Measurements from ENCODE around the gene MYL5.

The MYL5 gene

GRCh38 chr4:650951-651883, 23.1 kb upstream of the MYL5 start:
- no peak overlapping the region for H2BK15ac ChIP-seq (replicated peaks; ENCODE audit: low read depth)
- H3K36me3 ChIP-seq (ENCODE audit: control insufficient read depth, insufficient read depth, low read length): no peaks in the 10 kb centered on the region
- no peak for DNase-seq
- no peak overlapping the region for H2BK5ac ChIP-seq (ENCODE audit: low read length)
- H3K79me2 ChIP-seq (ENCODE audit: control insufficient read depth, insufficient read depth, low read length): no peaks in the 10 kb centered on the region
- no peak overlapping the region for H3K9ac ChIP-seq (ENCODE audit: low read length)
- H3K79me1 ChIP-seq (ENCODE audit: low read length): no peaks in the 10 kb centered on the region
- no CpG with 5 or more reads among the region's 49 CpGs for WGBS (ENCODE audit: extremely low coverage, insufficient coverage, low lambda C conversion rate)
- no peak overlapping the region for H3K56ac ChIP-seq (ENCODE audit: low read length)
- H3K4me2 ChIP-seq (ENCODE audit: low read length): no peak overlapping the region
- no peak overlapping the region for H3K18ac ChIP-seq (ENCODE audit: low read length)
- no peak overlapping the region for H4K8ac ChIP-seq (ENCODE audit: low read depth, low read length)
- H2BK120ac ChIP-seq (ENCODE audit: low read depth, low read length): no peak overlapping the region
- H3K27me3 ChIP-seq (ENCODE audit: insufficient read depth, low read length, poor library complexity): no peaks in the 10 kb centered on the region
- no peak overlapping the region for H3K4ac ChIP-seq (ENCODE audit: low read depth, low read length)
- no peak overlapping the region for H3K4me3 ChIP-seq (ENCODE audit: low read length)
- H2AK5ac ChIP-seq (ENCODE audit: low read length): no peak overlapping the region
- H3K27ac ChIP-seq (ENCODE audit: low read depth, low read length): no peak overlapping the region
- no peaks in the 10 kb centered on the region for H3K4me1 ChIP-seq (ENCODE audit: control insufficient read depth, low read depth, low read length)
- no peak overlapping the region for H4K5ac ChIP-seq (ENCODE audit: low read length)
- no peak overlapping the region for H3K23ac ChIP-seq (ENCODE audit: low read length)

DNA sequence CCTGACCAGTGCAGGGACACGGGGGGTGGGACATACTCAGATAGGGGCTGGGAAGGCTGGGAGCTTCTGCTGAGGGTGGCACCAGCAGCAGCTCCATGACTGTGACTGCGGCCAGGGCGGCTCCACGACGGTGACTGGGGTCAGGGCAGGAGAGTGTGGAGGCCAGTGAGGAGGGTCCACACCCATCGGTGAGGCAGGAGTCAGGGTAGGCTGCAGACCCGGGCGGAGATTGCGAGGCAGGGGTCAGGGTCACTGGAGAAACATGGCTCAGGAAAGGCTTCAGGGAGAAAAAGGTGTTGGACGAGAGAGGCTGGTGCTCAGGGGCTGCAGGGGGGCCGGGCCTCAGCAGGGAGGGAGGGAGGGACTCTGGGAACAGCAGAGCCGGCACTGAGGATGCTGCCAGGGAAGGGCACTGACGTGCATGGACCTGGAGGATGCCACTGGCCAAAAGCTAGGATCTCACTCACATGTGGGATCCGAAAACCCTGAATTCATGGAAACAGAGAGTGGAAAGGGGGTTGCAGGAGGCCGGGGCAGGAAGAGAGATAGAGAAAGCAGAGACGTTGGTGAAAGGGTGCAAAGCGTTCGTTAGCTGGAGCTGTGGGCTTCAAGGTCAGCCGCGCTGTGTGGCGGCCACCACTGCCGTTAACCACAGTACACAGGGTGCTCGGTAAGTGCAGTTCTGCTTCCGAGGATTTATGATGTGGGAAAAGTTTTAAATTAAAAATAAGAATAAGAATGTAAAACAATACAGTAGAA, 22.3 kb upstream of the MYL5 start:
- H3K9ac ChIP-seq (ENCODE audit: low read length): no peak overlapping the region
- H2BK5ac ChIP-seq (ENCODE audit: low read length): no peak overlapping the region
- no peaks in the 10 kb centered on the region for H3K79me2 ChIP-seq (ENCODE audit: control insufficient read depth, insufficient read depth, low read length)
- no peak overlapping the region for H3K4me3 ChIP-seq (ENCODE audit: low read length)
- no peak overlapping the region for H4K5ac ChIP-seq (ENCODE audit: low read length)
- H3K4me1 ChIP-seq (ENCODE audit: control insufficient read depth, low read depth, low read length): no peaks in the 10 kb centered on the region
- no peak overlapping the region for H3K4me2 ChIP-seq (ENCODE audit: low read length)
- H3K36me3 ChIP-seq (ENCODE audit: control insufficient read depth, insufficient read depth, low read length): no peaks in the 10 kb centered on the region
- no peak overlapping the region for H3K27ac ChIP-seq (ENCODE audit: low read depth, low read length)
- H2BK120ac ChIP-seq (ENCODE audit: low read depth, low read length): no peak overlapping the region
- no peak overlapping the region for H4K8ac ChIP-seq (ENCODE audit: low read depth, low read length)
- H3K18ac ChIP-seq (ENCODE audit: low read length): no peak overlapping the region
- H3K4ac ChIP-seq (ENCODE audit: low read depth, low read length): no peak overlapping the region
- no peaks in the 10 kb centered on the region for H3K27me3 ChIP-seq (ENCODE audit: insufficient read depth, low read length, poor library complexity)
- no peak overlapping the region for H2BK15ac ChIP-seq (replicated peaks; ENCODE audit: low read depth)
- DNase-seq: no peak
- H2AK5ac ChIP-seq (ENCODE audit: low read length): no peak overlapping the region
- no peak overlapping the region for H3K23ac ChIP-seq (ENCODE audit: low read length)
- no peak overlapping the region for H3K56ac ChIP-seq (ENCODE audit: low read length)
- no CpG with 5 or more reads among the region's 24 CpGs for WGBS (ENCODE audit: extremely low coverage, insufficient coverage, low lambda C conversion rate)
- no peaks in the 10 kb centered on the region for H3K79me1 ChIP-seq (ENCODE audit: low read length)

DNA sequence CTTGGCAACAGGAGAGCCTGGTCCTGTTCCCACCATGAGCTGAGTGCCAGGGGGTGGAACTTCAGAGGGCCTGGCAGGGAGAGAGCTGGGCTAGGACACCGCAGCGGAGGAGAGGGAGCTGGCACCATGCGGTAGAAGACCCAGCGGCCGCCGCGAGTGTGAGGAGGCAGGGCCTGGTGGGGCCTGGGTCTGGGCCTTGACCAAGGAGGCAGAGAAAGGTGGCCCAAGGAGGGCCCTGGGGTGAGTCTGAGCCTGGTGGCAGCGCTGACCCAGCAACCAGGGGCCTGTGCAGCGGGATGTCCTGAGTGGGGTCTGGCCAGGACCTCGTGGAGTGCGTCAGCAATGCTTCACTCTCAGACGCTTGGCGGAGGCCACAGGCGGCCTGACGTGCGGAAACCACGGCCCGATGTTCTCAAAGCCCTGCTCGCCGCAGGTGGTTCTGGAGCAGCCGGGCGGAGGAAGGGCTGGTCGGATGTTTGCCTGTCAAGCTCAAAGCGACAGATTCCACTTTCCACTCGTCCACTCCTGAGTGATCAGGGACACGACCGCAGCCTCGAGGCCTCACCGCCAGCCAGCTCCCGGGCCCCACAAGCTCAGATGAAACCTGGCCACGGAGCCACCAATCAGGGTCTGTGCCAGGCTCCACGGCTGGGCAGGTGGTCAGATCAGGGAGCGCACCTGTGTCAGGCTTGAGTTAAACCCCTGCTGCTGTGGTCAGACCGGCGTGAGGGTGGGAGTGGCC, 21.1 kb upstream of the MYL5 start:
- Histone ChIP-seq H3K23ac (ENCODE audit: low read length) (no peak overlapping the region), H2AK5ac (ENCODE audit: low read length) (no peak overlapping the region), H2BK15ac (replicated peaks; ENCODE audit: low read depth) (no peak overlapping the region), H4K5ac (ENCODE audit: low read length) (no peak overlapping the region), H3K9ac (ENCODE audit: low read length) (no peak overlapping the region), H3K27ac (ENCODE audit: low read depth, low read length) (no peak overlapping the region), H3K18ac (ENCODE audit: low read length) (no peak overlapping the region), H2BK5ac (ENCODE audit: low read length) (no peak overlapping the region), H3K79me2 (ENCODE audit: control insufficient read depth, insufficient read depth, low read length) (no peaks in the 10 kb centered on the region), H3K4me3 (ENCODE audit: low read length) (no peak overlapping the region), H3K27me3 (ENCODE audit: insufficient read depth, low read length, poor library complexity) (no peaks in the 10 kb centered on the region), H3K36me3 (ENCODE audit: control insufficient read depth, insufficient read depth, low read length) (no peaks in the 10 kb centered on the region), H2BK120ac (ENCODE audit: low read depth, low read length) (no peak overlapping the region), H3K4me1 (ENCODE audit: control insufficient read depth, low read depth, low read length) (no peaks in the 10 kb centered on the region), H3K4ac (ENCODE audit: low read depth, low read length) (no peak overlapping the region), H3K56ac (ENCODE audit: low read length) (no peak overlapping the region), H3K79me1 (ENCODE audit: low read length) (no peaks in the 10 kb centered on the region), H4K8ac (ENCODE audit: low read depth, low read length) (no peak overlapping the region), H3K4me2 (ENCODE audit: low read length) (no peak overlapping the region)
- DNase-seq: no peak
- WGBS (ENCODE audit: extremely low coverage, insufficient coverage, low lambda C conversion rate): no CpG with 5 or more reads among the region's 35 CpGs

GRCh38 chr4:653831-654502, 20.4 kb upstream of the MYL5 start:
- no peaks in the 10 kb centered on the region for H3K4me1 ChIP-seq (ENCODE audit: control insufficient read depth, low read depth, low read length)
- no peak overlapping the region for H3K56ac ChIP-seq (ENCODE audit: low read length)
- H2AK5ac ChIP-seq (ENCODE audit: low read length): no peak overlapping the region
- H2BK120ac ChIP-seq (ENCODE audit: low read depth, low read length): no peak overlapping the region
- no peak overlapping the region for H3K4me2 ChIP-seq (ENCODE audit: low read length)
- H3K4me3 ChIP-seq (ENCODE audit: low read length): no peak overlapping the region
- H3K27ac ChIP-seq (ENCODE audit: low read depth, low read length): no peak overlapping the region
- no peak overlapping the region for H2BK5ac ChIP-seq (ENCODE audit: low read length)
- H3K27me3 ChIP-seq (ENCODE audit: insufficient read depth, low read length, poor library complexity): no peaks in the 10 kb centered on the region
- H3K79me2 ChIP-seq (ENCODE audit: control insufficient read depth, insufficient read depth, low read length): no peaks in the 10 kb centered on the region
- DNase-seq: no peak
- no peak overlapping the region for H3K4ac ChIP-seq (ENCODE audit: low read depth, low read length)
- H4K5ac ChIP-seq (ENCODE audit: low read length): no peak overlapping the region
- no peak overlapping the region for H2BK15ac ChIP-seq (replicated peaks; ENCODE audit: low read depth)
- H3K9ac ChIP-seq (ENCODE audit: low read length): no peak overlapping the region
- H3K18ac ChIP-seq (ENCODE audit: low read length): no peak overlapping the region
- WGBS (ENCODE audit: extremely low coverage, insufficient coverage, low lambda C conversion rate): no CpG with 5 or more reads among the region's 29 CpGs
- no peak overlapping the region for H4K8ac ChIP-seq (ENCODE audit: low read depth, low read length)
- no peaks in the 10 kb centered on the region for H3K36me3 ChIP-seq (ENCODE audit: control insufficient read depth, insufficient read depth, low read length)
- H3K79me1 ChIP-seq (ENCODE audit: low read length): no peaks in the 10 kb centered on the region
- H3K23ac ChIP-seq (ENCODE audit: low read length): no peak overlapping the region

DNA sequence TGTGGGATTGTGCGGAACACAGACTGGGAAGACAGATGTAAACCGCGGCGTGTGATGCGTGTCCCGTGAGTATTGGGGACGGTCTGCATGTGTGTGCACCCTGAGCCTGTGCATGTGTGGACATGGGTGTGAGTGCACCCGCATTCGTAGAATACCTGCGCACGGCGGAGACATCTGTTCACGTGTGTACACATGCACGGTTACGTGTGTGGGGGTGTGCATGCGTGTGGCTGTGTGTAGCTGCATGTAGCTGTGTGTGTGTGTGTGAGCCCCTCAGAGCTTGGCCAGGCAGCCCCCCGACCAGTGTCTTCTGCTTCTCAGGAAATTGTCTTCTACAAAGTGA, 19.9 kb upstream of the MYL5 start:
- no peaks in the 10 kb centered on the region for H3K4me1 ChIP-seq (ENCODE audit: control insufficient read depth, low read depth, low read length)
- H3K79me2 ChIP-seq (ENCODE audit: control insufficient read depth, insufficient read depth, low read length): no peaks in the 10 kb centered on the region
- no peak overlapping the region for H3K18ac ChIP-seq (ENCODE audit: low read length)
- H3K9ac ChIP-seq (ENCODE audit: low read length): no peak overlapping the region
- H3K4ac ChIP-seq (ENCODE audit: low read depth, low read length): no peak overlapping the region
- no peak overlapping the region for H3K23ac ChIP-seq (ENCODE audit: low read length)
- H3K4me2 ChIP-seq (ENCODE audit: low read length): no peak overlapping the region
- no peak overlapping the region for H4K8ac ChIP-seq (ENCODE audit: low read depth, low read length)
- no peak overlapping the region for H3K27ac ChIP-seq (ENCODE audit: low read depth, low read length)
- no peak overlapping the region for H2BK120ac ChIP-seq (ENCODE audit: low read depth, low read length)
- no peak overlapping the region for H3K56ac ChIP-seq (ENCODE audit: low read length)
- H3K36me3 ChIP-seq (ENCODE audit: control insufficient read depth, insufficient read depth, low read length): no peaks in the 10 kb centered on the region
- no peak for DNase-seq
- H2AK5ac ChIP-seq (ENCODE audit: low read length): no peak overlapping the region
- no peak overlapping the region for H2BK5ac ChIP-seq (ENCODE audit: low read length)
- H3K4me3 ChIP-seq (ENCODE audit: low read length): no peak overlapping the region
- no peak overlapping the region for H2BK15ac ChIP-seq (replicated peaks; ENCODE audit: low read depth)
- H3K27me3 ChIP-seq (ENCODE audit: insufficient read depth, low read length, poor library complexity): no peaks in the 10 kb centered on the region
- no peaks in the 10 kb centered on the region for H3K79me1 ChIP-seq (ENCODE audit: low read length)
- no peak overlapping the region for H4K5ac ChIP-seq (ENCODE audit: low read length)
- WGBS (ENCODE audit: extremely low coverage, insufficient coverage, low lambda C conversion rate): no CpG with 5 or more reads among the region's 17 CpGs

Data from mesendoderm (in vitro differentiated cells).